Aortic smooth muscle cell (primary cell): Measurements from ENCODE around the gene TMC6. TPM values are rescaled to one million over a fixed set of nuclear protein-coding genes. Genes with fewer than 3 reads are reported as not detected.

ENCODE experiments used
- total RNA-seq: library from RNA; depleted of rRNA; stranded (reverse); fragments of >200 nt; gene quantifications from 2 replicates; pipeline ENCODE4 v1.2.3, GENCODE V29; 2014

The TMC6 gene, protein sequence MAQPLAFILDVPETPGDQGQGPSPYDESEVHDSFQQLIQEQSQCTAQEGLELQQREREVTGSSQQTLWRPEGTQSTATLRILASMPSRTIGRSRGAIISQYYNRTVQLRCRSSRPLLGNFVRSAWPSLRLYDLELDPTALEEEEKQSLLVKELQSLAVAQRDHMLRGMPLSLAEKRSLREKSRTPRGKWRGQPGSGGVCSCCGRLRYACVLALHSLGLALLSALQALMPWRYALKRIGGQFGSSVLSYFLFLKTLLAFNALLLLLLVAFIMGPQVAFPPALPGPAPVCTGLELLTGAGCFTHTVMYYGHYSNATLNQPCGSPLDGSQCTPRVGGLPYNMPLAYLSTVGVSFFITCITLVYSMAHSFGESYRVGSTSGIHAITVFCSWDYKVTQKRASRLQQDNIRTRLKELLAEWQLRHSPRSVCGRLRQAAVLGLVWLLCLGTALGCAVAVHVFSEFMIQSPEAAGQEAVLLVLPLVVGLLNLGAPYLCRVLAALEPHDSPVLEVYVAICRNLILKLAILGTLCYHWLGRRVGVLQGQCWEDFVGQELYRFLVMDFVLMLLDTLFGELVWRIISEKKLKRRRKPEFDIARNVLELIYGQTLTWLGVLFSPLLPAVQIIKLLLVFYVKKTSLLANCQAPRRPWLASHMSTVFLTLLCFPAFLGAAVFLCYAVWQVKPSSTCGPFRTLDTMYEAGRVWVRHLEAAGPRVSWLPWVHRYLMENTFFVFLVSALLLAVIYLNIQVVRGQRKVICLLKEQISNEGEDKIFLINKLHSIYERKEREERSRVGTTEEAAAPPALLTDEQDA
- total RNA-seq = 1.2 and 1.8 TPM in 2 replicates

DNA sequence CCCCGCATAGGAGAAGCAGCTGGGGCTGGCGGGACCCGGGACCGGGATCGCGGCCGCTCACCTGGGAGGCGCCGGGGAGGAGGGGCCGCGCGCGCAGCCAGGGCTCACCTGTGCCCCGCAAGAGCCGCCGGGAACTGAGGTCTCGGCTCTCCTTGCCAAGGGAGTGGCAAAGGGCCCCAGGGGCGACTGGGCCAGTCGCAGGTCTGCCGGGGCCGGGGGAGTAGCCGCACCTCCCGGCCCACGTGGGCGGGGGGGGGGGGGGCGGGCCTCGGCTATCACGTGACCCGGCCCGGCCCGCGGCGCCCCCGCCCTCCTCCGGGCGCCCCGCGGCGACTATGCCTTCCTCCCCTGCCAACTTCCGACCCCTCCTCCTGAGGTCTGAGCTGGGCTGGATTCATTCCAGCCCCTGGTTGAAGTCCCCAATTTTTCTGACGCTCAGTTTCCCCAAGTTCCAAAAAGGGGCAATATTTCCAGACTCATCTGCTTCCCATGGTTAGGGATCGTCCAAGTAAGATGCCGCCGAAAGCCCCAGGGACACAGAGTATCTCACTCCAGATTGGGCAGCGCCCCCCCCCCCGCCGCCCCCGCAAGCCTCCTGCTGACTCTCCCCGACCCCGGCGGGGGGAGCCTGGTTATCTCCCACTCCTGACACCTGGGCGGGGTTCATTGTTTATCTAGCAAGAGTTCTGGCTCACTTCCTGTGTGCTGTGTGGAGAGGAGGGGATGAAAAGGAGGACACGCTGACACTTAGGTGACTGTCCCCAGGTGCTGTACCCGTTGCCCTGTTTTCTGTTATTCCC, at the start of gene TMC6:
Gene TMC6 (minus strand): TSS at position 205 of the 800 bp plus-strand sequence. CDS start 1,923 bp downstream, outside the sequence.

DNA sequence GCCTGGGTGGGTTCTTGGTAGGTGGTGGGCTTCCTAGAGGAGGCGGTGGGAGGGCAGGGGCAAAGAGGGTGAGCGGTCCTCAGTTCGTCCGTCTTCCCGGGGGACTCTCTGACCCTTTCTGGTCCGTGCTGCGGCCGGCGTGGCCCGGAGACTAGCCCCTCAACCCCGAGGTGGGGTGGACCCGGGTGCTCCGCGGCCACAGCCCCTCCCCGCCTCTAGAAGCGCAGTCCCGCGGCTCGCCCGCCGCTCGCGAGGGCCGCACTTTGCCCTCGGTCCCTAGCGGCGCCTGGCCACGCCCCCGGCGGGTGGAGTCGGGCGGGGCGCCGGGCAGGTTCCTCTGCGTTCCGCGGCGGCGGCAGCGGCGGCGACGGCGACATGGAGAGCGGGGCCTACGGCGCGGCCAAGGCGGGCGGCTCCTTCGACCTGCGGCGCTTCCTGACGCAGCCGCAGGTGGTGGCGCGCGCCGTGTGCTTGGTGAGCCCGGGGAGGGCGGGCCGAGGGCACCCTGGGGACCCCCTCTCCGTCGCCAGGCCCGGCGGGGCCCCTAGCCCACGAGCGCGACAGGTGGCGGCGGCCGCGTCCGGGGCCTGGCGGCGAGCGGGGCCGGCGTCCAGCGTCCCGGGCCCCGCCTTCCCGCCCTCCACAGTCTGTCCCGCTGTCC, 39.8 kb upstream of the TMC6 start, which contains the start of gene SYNGR2:
Gene SYNGR2 (plus strand): TSS at position 340 of the 661 bp plus-strand sequence. CDS start 36 bp downstream, at position 376.

DNA sequence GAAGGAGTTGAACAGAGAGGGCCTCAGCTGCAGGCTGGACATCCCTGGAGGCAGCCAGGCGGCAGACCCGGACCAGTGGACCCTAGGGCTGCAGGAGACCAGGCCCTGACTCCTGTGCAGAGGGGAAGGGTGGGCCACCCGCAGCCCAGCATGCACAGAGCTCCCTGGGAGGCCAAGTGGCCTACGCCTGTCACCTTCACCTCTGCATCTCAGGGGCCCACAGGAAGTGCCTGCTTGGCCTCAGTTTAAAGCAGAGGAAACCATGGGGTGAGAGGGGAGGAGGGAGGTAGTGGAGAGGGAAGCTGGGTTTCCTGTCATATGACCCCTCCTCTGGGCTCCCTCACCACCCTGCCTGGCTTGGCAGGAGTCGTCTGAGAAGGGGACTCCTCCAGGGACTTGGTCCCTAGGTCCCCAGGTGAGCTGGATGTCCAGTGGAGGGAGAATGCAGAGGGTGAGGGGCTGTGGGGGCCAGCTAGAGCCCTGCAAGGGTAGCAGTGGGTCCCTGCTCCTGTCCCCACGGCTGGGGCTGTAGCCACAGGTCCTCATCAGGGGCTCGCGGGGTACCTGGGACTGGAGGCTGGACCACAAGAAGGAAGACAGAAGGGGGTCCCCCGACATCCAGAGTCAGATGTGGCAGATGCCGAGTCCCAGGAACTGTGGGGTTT, 2.0 kb upstream of the TMC6 start, which contains the start of gene TMC8:
Gene TMC8 (plus strand): TSS at position 335 of the 665 bp plus-strand sequence. CDS start 818 bp downstream, outside the sequence.

Other genes with a start within 250 kb of the TMC6 start
- 8.3 and 10.1 TPM in 2 replicates for gene TNRC6C, start 170.1 kb downstream of the TMC6 start, total RNA-seq
- not detected in 2 replicates for gene TMC8, start 2.0 kb upstream of the TMC6 start, total RNA-seq
- gene C17orf99, start 17.6 kb upstream of the TMC6 start, total RNA-seq = not detected in 2 replicates
- gene SYNGR2, start 39.8 kb upstream of the TMC6 start, total RNA-seq = 16.6 and 18.4 TPM in 2 replicates
- gene TK1, start 58.3 kb upstream of the TMC6 start, total RNA-seq = 104 and 136 TPM in 2 replicates
- gene AFMID, start 58.6 kb upstream of the TMC6 start, total RNA-seq = 30.2 and 48.4 TPM in 2 replicates
- 48.7 and 63.8 TPM in 2 replicates for gene BIRC5, start 85.5 kb upstream of the TMC6 start, total RNA-seq
- not detected in 2 replicates for gene TMEM235, start 102.9 kb upstream of the TMC6 start, total RNA-seq
- 107 and 145 TPM in 2 replicates for gene SOCS3, start 231.3 kb upstream of the TMC6 start, total RNA-seq
- gene PGS1, start 249.9 kb upstream of the TMC6 start, total RNA-seq = 29.5 and 33.7 TPM in 2 replicates